ENCODE measurements around the gene PTPN21. TPM values are rescaled to one million over a fixed set of nuclear protein-coding genes. Genes with fewer than 3 reads are reported as not detected.
A peak's percentile ranks its signal among the peaks of the same experiment; 100 is the strongest.

Gene PTPN21
- total RNA-seq, 1 donor from 2014 or later: 10.1 TPM

DNA sequence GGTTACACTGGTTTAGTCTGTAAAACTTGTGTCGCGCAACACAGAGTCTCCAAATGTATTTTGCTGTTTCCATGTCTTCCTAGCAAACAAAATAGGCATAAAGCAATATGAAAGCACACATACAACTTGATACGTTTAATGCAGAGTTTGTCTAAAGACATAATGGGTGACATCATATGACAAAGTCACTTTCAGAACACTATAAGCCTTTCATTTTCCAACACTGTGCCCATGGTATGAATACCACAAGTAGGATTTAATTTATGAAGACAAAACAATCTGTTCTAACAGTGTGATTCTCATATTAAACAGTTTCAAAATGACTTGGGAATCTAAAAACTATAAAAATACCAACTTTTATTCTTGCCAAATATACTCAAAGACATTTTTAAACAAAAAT lies 58.4 kb downstream of the PTPN21 start:
- Histone ChIP-seq H3K79me2 (ENCODE audit: low read depth) (no peaks in the 10 kb centered on the region), H4K20me1 (ENCODE audit: low read depth) (no peaks in the 10 kb centered on the region), H3K4me1 (peaks cover 5% of the 10 kb centered on the region), H3K4me2 (no peak overlapping the region), H3F3A (ENCODE audit: low read depth) (no peaks in the 10 kb centered on the region), H3K36me3 (no peaks in the 10 kb centered on the region), H2AFZ (replicated peaks) (no peak overlapping the region), H3K4me3 (no peak overlapping the region), H3K27ac (no peak overlapping the region), H3K9me3 (ENCODE audit: low read depth) (no peaks in the 10 kb centered on the region), H3K9ac (no peak overlapping the region), H3K27me3 (no peaks in the 10 kb centered on the region)
- H3K27ac Mint-ChIP-seq: no peak overlapping the region
- peaks cover 14% of the 10 kb centered on the region for H3K36me3 Mint-ChIP-seq
- H3K9me3 Mint-ChIP-seq: no peaks in the 10 kb centered on the region
- H3K27me3 Mint-ChIP-seq (ENCODE audit: insufficient read depth, low read depth): peaks cover 2% of the 10 kb centered on the region
- no peak overlapping the region for H3K4me3 Mint-ChIP-seq
- peaks cover 9% of the 10 kb centered on the region for H3K4me1 Mint-ChIP-seq
- TF ChIP-seq EZH2phosphoT487 (IDR thresholded peaks at IDR 0.05): no peak
- TF ChIP-seq EZH2 (IDR thresholded peaks at IDR 0.05): no peak
- TF ChIP-seq, protein P1, sequence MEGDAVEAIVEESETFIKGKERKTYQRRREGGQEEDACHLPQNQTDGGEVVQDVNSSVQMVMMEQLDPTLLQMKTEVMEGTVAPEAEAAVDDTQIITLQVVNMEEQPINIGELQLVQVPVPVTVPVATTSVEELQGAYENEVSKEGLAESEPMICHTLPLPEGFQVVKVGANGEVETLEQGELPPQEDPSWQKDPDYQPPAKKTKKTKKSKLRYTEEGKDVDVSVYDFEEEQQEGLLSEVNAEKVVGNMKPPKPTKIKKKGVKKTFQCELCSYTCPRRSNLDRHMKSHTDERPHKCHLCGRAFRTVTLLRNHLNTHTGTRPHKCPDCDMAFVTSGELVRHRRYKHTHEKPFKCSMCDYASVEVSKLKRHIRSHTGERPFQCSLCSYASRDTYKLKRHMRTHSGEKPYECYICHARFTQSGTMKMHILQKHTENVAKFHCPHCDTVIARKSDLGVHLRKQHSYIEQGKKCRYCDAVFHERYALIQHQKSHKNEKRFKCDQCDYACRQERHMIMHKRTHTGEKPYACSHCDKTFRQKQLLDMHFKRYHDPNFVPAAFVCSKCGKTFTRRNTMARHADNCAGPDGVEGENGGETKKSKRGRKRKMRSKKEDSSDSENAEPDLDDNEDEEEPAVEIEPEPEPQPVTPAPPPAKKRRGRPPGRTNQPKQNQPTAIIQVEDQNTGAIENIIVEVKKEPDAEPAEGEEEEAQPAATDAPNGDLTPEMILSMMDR (IDR thresholded peaks at IDR 0.05): no peak
- DNase-seq (ENCODE audit: low spot score): no peak

DNA sequence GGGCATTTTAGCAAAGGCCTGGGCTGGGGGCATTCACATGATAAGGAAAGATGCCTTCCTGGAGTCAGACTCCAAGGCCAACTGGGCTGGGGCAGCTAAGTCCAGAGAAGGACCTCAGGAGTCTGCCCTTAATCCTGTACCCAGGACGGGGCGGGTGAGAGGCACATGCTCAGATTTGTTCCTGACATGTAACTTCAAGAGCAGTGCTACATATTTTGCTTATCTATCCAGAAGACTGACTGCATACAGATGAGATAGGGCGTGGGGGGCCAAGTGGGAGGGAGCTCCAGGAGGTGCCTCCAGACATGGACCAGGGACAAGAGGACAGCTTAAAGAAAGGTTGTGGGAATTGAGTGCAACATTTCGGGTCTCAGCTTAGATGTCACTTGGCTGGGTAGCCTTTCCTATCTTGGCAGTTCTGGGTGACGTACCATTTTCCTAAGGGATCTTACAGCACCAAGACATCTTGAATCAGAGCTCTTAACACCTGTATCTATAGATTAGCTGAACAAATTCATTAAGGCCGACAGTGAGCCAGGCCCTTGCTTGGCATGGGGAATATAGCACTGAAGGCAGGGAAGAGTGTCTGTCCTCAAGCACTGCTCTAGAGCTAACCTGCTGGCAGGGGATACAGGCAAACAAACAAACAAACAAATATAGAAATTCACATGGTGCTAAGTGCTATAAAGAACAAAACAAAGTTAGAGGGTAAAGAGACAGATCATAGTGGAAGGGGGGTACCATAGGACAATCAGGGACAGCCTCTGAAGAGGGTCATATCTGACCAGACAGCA lies 61.2 kb downstream of the PTPN21 start:
- H3K27me3 Mint-ChIP-seq (ENCODE audit: insufficient read depth, low read depth): peaks cover 2% of the 10 kb centered on the region
- H3K36me3 ChIP-seq: no peaks in the 10 kb centered on the region

DNA sequence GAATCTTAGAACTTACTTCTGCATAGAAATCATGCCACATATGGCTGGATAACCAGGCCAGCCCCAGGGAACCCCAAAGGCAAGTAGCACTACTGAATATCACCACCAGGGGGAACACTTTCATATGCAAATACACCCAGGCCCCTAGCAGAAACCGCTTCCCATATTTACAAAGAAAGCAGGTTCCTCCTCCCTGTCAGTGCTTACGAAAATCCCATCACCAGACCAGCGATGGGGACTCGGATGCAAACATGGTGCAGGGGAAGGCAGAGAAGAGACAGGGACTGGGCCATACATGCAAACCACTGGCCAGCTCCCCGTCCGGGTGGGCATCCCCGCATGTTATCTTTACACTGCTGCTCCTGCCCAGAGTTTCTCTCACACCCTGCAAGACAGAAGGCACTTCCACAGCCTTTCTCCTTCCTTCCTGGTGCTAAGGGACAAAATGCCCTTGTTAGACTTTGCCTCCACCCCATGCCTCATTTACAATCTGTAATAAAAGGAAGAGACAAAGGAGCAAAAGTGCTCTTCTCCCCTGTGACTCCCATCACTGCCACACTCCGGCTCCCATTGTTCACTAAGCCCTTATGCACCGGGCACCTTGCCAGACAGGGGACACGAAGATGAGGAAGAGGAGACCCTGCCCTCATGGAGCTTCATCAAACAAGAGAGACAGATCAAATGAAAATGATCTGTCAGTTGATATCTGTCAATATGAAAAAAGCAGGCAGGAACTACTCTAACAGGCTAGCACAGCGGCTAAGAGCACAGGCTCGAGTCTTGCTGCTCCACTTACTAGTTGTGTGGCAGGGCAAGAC lies 62.3 kb downstream of the PTPN21 start:
- H3F3A ChIP-seq (ENCODE audit: low read depth): no peaks in the 10 kb centered on the region
- no peaks in the 10 kb centered on the region for H3K79me2 ChIP-seq (ENCODE audit: low read depth)
- H3K4me1 ChIP-seq: peaks cover 5% of the 10 kb centered on the region
- Mint-ChIP-seq H3K4me1 (peaks cover 6% of the 10 kb centered on the region), H3K27me3 (ENCODE audit: insufficient read depth, low read depth) (peaks cover 2% of the 10 kb centered on the region), H3K4me3 (no peak overlapping the region), H3K9me3 (no peaks in the 10 kb centered on the region), H3K36me3 (peaks cover 7% of the 10 kb centered on the region), H3K27ac (no peak overlapping the region)
- no peak overlapping the region for H3K9ac ChIP-seq
- no peak overlapping the region for H3K4me2 ChIP-seq
- H3K9me3 ChIP-seq (ENCODE audit: low read depth): no peaks in the 10 kb centered on the region
- DNase-seq (ENCODE audit: low spot score): peak; percentile 86
- H3K27me3 ChIP-seq: no peaks in the 10 kb centered on the region
- no peak overlapping the region for H3K27ac ChIP-seq
- H4K20me1 ChIP-seq (ENCODE audit: low read depth): no peaks in the 10 kb centered on the region
- H3K4me3 ChIP-seq: no peak overlapping the region
- no peaks in the 10 kb centered on the region for H3K36me3 ChIP-seq
- no peak overlapping the region for H2AFZ ChIP-seq (replicated peaks)
- TF ChIP-seq, protein P1 (IDR thresholded peaks at IDR 0.05): peak; percentile 98
- TF ChIP-seq EZH2 (IDR thresholded peaks at IDR 0.05): no peak

More for the DNA sequence above, 61.2 kb downstream of the PTPN21 start:
- Histone ChIP-seq H3K27me3 (no peaks in the 10 kb centered on the region), H3K4me3 (no peak overlapping the region), H3K79me2 (ENCODE audit: low read depth) (no peaks in the 10 kb centered on the region), H3K9me3 (ENCODE audit: low read depth) (no peaks in the 10 kb centered on the region), H4K20me1 (ENCODE audit: low read depth) (no peaks in the 10 kb centered on the region), H3F3A (ENCODE audit: low read depth) (no peaks in the 10 kb centered on the region), H3K4me2 (no peak overlapping the region), H3K9ac (no peak overlapping the region), H3K27ac (no peak overlapping the region), H2AFZ (replicated peaks) (no peak overlapping the region), H3K4me1 (peaks cover 5% of the 10 kb centered on the region)
- peaks cover 6% of the 10 kb centered on the region for H3K4me1 Mint-ChIP-seq
- DNase-seq (ENCODE audit: low spot score): no peak
- no peaks in the 10 kb centered on the region for H3K9me3 Mint-ChIP-seq
- TF ChIP-seq EZH2phosphoT487 (IDR thresholded peaks at IDR 0.05): no peak
- TF ChIP-seq EZH2 (IDR thresholded peaks at IDR 0.05): no peak
- TF ChIP-seq, protein P1 (IDR thresholded peaks at IDR 0.05): no peak
- no peak overlapping the region for H3K4me3 Mint-ChIP-seq
- peak overlapping the region; percentile 10 for H3K27ac Mint-ChIP-seq
- peaks cover 9% of the 10 kb centered on the region for H3K36me3 Mint-ChIP-seq

Measured in neural progenitor cell (in vitro differentiated cells).